Measurements from ENCODE around the gene SLC9A9. TPM values are rescaled to one million over a fixed set of nuclear protein-coding genes. Genes with fewer than 3 reads are reported as not detected.

Gene SLC9A9
- total and polyA plus RNA-seq, 10 of the 15 experiments (the other 5 are each of a cell fraction or from before 2014, with no cell fraction given) = 3.5 to 14.2 (median 9.3) TPM

DNA sequence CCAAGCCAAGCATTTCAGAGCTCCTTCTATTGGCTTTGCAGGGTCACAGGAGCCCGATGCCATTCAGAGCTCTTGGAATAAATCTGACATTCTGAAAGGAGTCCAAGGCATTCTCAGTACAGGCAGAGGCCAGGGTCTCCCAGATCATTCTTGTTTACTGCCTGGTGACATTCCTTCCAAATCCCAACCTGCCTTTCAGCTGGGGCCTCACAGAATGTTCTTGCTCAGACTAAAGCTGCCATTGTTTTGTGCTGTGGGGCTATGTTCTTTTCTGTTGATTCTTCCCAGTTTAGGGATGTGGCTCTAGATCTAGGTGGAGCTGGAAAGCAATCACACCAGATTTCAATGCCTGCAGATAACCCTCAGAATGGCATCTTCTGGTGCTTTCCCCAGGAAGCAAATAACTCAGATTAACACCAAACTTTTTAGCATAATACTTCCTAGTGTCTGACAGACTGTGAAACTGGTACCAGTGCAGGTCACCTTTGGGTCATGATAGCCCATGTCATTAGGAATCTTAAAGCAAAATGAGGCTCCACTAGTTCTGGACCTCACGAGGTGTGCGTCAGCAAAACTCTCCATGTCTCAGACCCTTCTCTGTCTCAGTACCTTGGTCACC, 561.8 kb downstream of the SLC9A9 start:
- ChIA-PET RAD21 (ENCODE audit: unreplicated experiment) (no interaction called here), SMC1A (ENCODE audit: uncharacterized antibody, unreplicated experiment) (interaction anchor here (1.8 kb wide), 1 partner anchor 163 kb away, joined by 5 read pairs; no protein-coding TSS in a partner anchor), CTCF (no interaction called here), POLR2A (interaction anchor here (0.6 to 0.8 kb wide), 2 partner anchors 14 to 103 kb away, joined by 3 read pairs; no protein-coding TSS in a partner anchor)
- no peak overlapping the region for H2AFZ ChIP-seq (ENCODE audit: control insufficient read depth, low read depth, low read length)
- ATAC-seq = 0 out of 3 replicates have a peak, but pooled peaks have one; percentile 22
- H3K27ac ChIP-seq (ENCODE audit: control insufficient read depth, insufficient read depth) = no peak overlapping the region
- 100% methylated on average over 3 of the region's 3 CpGs for WGBS (ENCODE audit: insufficient coverage, insufficient replicate concordance, low lambda C conversion rate, missing lambda C conversion rate)
- no peak for TF ChIP-seq ZSCAN29 (IDR thresholded peaks at IDR 0.05)
- no peak for TF ChIP-seq FOXM1 (IDR thresholded peaks at IDR 0.05; ENCODE audit: low read depth, low read length)
- TF ChIP-seq, protein P1, sequence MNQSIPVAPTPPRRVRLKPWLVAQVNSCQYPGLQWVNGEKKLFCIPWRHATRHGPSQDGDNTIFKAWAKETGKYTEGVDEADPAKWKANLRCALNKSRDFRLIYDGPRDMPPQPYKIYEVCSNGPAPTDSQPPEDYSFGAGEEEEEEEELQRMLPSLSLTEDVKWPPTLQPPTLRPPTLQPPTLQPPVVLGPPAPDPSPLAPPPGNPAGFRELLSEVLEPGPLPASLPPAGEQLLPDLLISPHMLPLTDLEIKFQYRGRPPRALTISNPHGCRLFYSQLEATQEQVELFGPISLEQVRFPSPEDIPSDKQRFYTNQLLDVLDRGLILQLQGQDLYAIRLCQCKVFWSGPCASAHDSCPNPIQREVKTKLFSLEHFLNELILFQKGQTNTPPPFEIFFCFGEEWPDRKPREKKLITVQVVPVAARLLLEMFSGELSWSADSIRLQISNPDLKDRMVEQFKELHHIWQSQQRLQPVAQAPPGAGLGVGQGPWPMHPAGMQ (IDR thresholded peaks at IDR 0.05; ENCODE audit: borderline replicate concordance) = no peak
- no peak for TF ChIP-seq TCF7 (IDR thresholded peaks at IDR 0.05; ENCODE audit: borderline replicate concordance)
- TF ChIP-seq ZNF622 (IDR thresholded peaks at IDR 0.05) = no peak
- TF ChIP-seq EGR1 (IDR thresholded peaks at IDR 0.05; ENCODE audit: borderline replicate concordance in 1 of 2, low read depth in 2 of 2, low read length in 2 of 2) = no peak
- TF ChIP-seq TBL1XR1 (IDR thresholded peaks at IDR 0.05; ENCODE audit: low read depth, low read length) = no peak
- no peaks in the 10 kb centered on the region for H3K9me3 ChIP-seq (replicated peaks; ENCODE audit: control insufficient read depth, insufficient read depth, low read length)
- H3K36me3 ChIP-seq (ENCODE audit: control insufficient read depth in 2 of 2, insufficient read depth in 2 of 2, low read length in 1 of 2) = no peaks in the 10 kb centered on the region
- H3K9ac ChIP-seq (ENCODE audit: control insufficient read depth, insufficient read depth, low read length) = no peak overlapping the region
- H3K4me3 ChIP-seq = no peak overlapping the region
- in situ Hi-C loops (cut with MboI) (no loop called here), intact Hi-C loops (cut with micrococcal nuclease; ENCODE audit: unreplicated experiment) (no loop called here)
- H3K27me3 ChIP-seq (replicated peaks in 1 of 2; ENCODE audit: control insufficient read depth in 2 of 2, insufficient read depth in 2 of 2, low read length in 1 of 2) = no peaks in the 10 kb centered on the region
- BruUV-seq (replicated peaks) = no TSS peak
- no peak overlapping the region for H3K4me2 ChIP-seq (ENCODE audit: control insufficient read depth, insufficient read depth)
- H3K79me2 ChIP-seq (ENCODE audit: control insufficient read depth, insufficient read depth, low read length) = no peaks in the 10 kb centered on the region
- DNase-seq (ENCODE audit: low read depth, low spot score) = no peak
- no peaks in the 10 kb centered on the region for H3K4me1 ChIP-seq (ENCODE audit: control insufficient read depth, insufficient read depth, low read length)
- no peak for FAIRE-seq
- no peaks in the 10 kb centered on the region for H4K20me1 ChIP-seq (ENCODE audit: control insufficient read depth, insufficient read depth)
